ENCODE measurements around the gene ACTN4. TPM values are rescaled to one million over a fixed set of nuclear protein-coding genes. Genes with fewer than 3 reads are reported as not detected.
"Not testable (repeated sequence)": the region's sequence is repeated elsewhere in the genome, so short reads cannot be mapped to it uniquely, and the experiment has no call there.

The ACTN4 gene
- total RNA-seq (2014; rRNA removed; shearing (Covaris generic)), result 446 and 615 TPM in 2 replicates
- polyA plus RNA-seq (2015; cell fraction: cytosol; rRNA removed), result 417 and 451 TPM in 2 replicates
- 2,693 and 2,910 TPM in 2 replicates for polyA plus RNA-seq (2015; cell fraction: nucleus; rRNA removed)

GRCh38 chr19:38647368-38647965 lies at the start of gene ACTN4:
Gene ACTN4, plus strand, starts transcription at chr19:38647649. Its CDS starts 97 bp downstream, at chr19:38647746.
- peak; percentile 96 for DNase-seq (ENCODE audit: low read depth)

GRCh38 chr19:38599722-38600121 lies 47.7 kb upstream of the ACTN4 start:
- DNase-seq (ENCODE audit: low read depth), result no peak

GRCh38 chr19:38602856-38603255 lies 44.6 kb upstream of the ACTN4 start:
- not testable (repeated sequence) for DNase-seq (ENCODE audit: low read depth)

GRCh38 chr19:38606131-38606530 lies 41.3 kb upstream of the ACTN4 start:
- no peak for DNase-seq (ENCODE audit: low read depth)

- no peak for DNase-seq (ENCODE audit: low read depth)
Observed at GRCh38 chr19:38614289-38614688, 33.2 kb upstream of the ACTN4 start.

- DNase-seq (ENCODE audit: low read depth), result no peak
Observed at GRCh38 chr19:38615007-38615581, 32.4 kb upstream of the ACTN4 start.

GRCh38 chr19:38616265-38616664 lies 31.2 kb upstream of the ACTN4 start:
- DNase-seq (ENCODE audit: low read depth), result no peak

GRCh38 chr19:38617283-38617763 lies 30.1 kb upstream of the ACTN4 start:
- DNase-seq (ENCODE audit: low read depth), result no peak

GRCh38 chr19:38617764-38618589 lies 29.5 kb upstream of the ACTN4 start, which contains the start of gene MAP4K1:
Gene MAP4K1, minus strand, starts transcription at chr19:38617953. Its CDS starts 58 bp downstream, at chr19:38617895.
- no peak for DNase-seq (ENCODE audit: low read depth)

GRCh38 chr19:38618590-38619360 lies 28.7 kb upstream of the ACTN4 start, which contains the start of gene EIF3K:
Gene EIF3K, plus strand, starts transcription at chr19:38619188. Its CDS starts 81 bp downstream, at chr19:38619269.
- DNase-seq (ENCODE audit: low read depth), result peak; percentile 99

GRCh38 chr19:38619361-38620174 lies 27.9 kb upstream of the ACTN4 start:
- no peak for DNase-seq (ENCODE audit: low read depth)

GRCh38 chr19:38624822-38625221 lies 22.6 kb upstream of the ACTN4 start:
- no peak for DNase-seq (ENCODE audit: low read depth)

GRCh38 chr19:38626401-38626800 lies 21.0 kb upstream of the ACTN4 start:
- no peak for DNase-seq (ENCODE audit: low read depth)

GRCh38 chr19:38629568-38629967 lies 17.9 kb upstream of the ACTN4 start:
- no peak for DNase-seq (ENCODE audit: low read depth)

GRCh38 chr19:38631301-38631700 lies 16.1 kb upstream of the ACTN4 start:
- DNase-seq (ENCODE audit: low read depth), result not testable (repeated sequence)

- not testable (repeated sequence) for DNase-seq (ENCODE audit: low read depth)
Observed at GRCh38 chr19:38631811-38632475, 15.5 kb upstream of the ACTN4 start.

- no peak for DNase-seq (ENCODE audit: low read depth)
Observed at GRCh38 chr19:38632476-38633213, 14.8 kb upstream of the ACTN4 start.

- DNase-seq (ENCODE audit: low read depth), result peak; percentile 61
Observed at GRCh38 chr19:38634757-38635482, 12.5 kb upstream of the ACTN4 start.

Data from HT1080 (cell line).